ENCODE data around the gene VSTM5.
"Not testable (repeated sequence)": the region's sequence is repeated elsewhere in the genome, so short reads cannot be mapped to it uniquely, and the experiment has no call there.

Gene VSTM5

GRCh38 chr11:93796441-93797231 lies 53.8 kb downstream of the VSTM5 start:
- no peak for DNase-seq (ENCODE audit: low read depth in 2 of 2)

- no peak for DNase-seq (ENCODE audit: low read depth in 2 of 2)
Measured at GRCh38 chr11:93791493-93791892, 58.9 kb downstream of the VSTM5 start.

- peak in 1 of 2 experiments; percentile 8 for DNase-seq (ENCODE audit: low read depth in 2 of 2)
Measured at GRCh38 chr11:93784935-93785360, 65.5 kb downstream of the VSTM5 start.

GRCh38 chr11:93784145-93784934 lies 66.1 kb downstream of the VSTM5 start, which contains the start of gene MED17:
Gene MED17, plus strand, starts transcription at chr11:93784282. Its CDS starts 232 bp downstream, at chr11:93784514.
- peak; percentile 85 to 88 for DNase-seq (ENCODE audit: low read depth in 2 of 2)

GRCh38 chr11:93783765-93784144 lies 66.7 kb downstream of the VSTM5 start:
- no peak for DNase-seq (ENCODE audit: low read depth in 2 of 2)

GRCh38 chr11:93783362-93783761 lies 67.1 kb downstream of the VSTM5 start:
- no peak for DNase-seq (ENCODE audit: low read depth in 2 of 2)

GRCh38 chr11:93775289-93775688 lies 75.1 kb downstream of the VSTM5 start:
- no peak for DNase-seq (ENCODE audit: low read depth in 2 of 2)

- not testable (repeated sequence) for DNase-seq (ENCODE audit: low read depth in 2 of 2)
Measured at GRCh38 chr11:93774560-93774959, 75.9 kb downstream of the VSTM5 start.

- no peak for DNase-seq (ENCODE audit: low read depth in 2 of 2)
Measured at GRCh38 chr11:93773601-93774200, 76.7 kb downstream of the VSTM5 start.

GRCh38 chr11:93773045-93773477 lies 77.4 kb downstream of the VSTM5 start:
- no peak for DNase-seq (ENCODE audit: low read depth in 2 of 2)

- no peak for DNase-seq (ENCODE audit: low read depth in 2 of 2)
Measured at GRCh38 chr11:93772123-93772522, 78.3 kb downstream of the VSTM5 start.

GRCh38 chr11:93770160-93770559 lies 80.3 kb downstream of the VSTM5 start:
- DNase-seq (ENCODE audit: low read depth in 2 of 2) = no peak

Data from stimulated activated CD4-positive, alpha-beta T cell treated with anti-CD3 and anti-CD28 coated beads, Interleukin-12 subunit alpha, Interleukin-12 subunit beta, amount 100 ng/mL, for 24 hours (primary cell).